PFSK-1 (cell line): Measurements from ENCODE around the gene TSC2.

Experiments used
- FOXP2 ChIP-seq: optimal IDR thresholded peaks from 2 replicates; pipeline ENCODE3; 2011; ENCODE audit warnings: borderline replicate concordance, control low read depth, inconsistent platforms; ENCODE audit not compliant: insufficient read depth; ENCODE audit errors: extremely low read length, extremely low read depth
- POLR2AphosphoS5 ChIP-seq: IDR thresholded peaks from 2 replicates; pipeline ENCODE4 v1.6.1; 2012; ENCODE audit warnings: low read depth, mild to moderate bottlenecking, control low read depth, low read length, moderate library complexity
- REST ChIP-seq, 2 experiments: IDR thresholded peaks; 2 replicates each; pipeline versions ENCODE4 v1.6.1 to v1.8.0; 2011 to 2012; ENCODE audit warnings: low read depth in 2 of 2, low read length in 2 of 2, control low read depth in 1 of 2, inconsistent platforms in 1 of 2, mild to moderate bottlenecking in 1 of 2, moderate library complexity in 1 of 2; ENCODE audit not compliant: insufficient read depth in 1 of 2
- SIN3A ChIP-seq: IDR thresholded peaks from 2 replicates; pipeline ENCODE4 v1.6.1; 2012; ENCODE audit warnings: mild to moderate bottlenecking, low read length, moderate library complexity, borderline replicate concordance; ENCODE audit not compliant: insufficient read depth
- TAF1 ChIP-seq: IDR thresholded peaks from 2 replicates; pipeline ENCODE4 v1.6.1; 2012; ENCODE audit warnings: low read length, control low read depth, borderline replicate concordance; ENCODE audit not compliant: insufficient read depth

TSC2 gene

GRCh38 chr16:2008009-2008526, 39.7 kb upstream of the TSC2 start:
- 0 out of 2 replicates have a peak, but pooled peaks have one; percentile 32 for TF ChIP-seq SIN3A
- no peak for TF ChIP-seq FOXP2

DNA sequence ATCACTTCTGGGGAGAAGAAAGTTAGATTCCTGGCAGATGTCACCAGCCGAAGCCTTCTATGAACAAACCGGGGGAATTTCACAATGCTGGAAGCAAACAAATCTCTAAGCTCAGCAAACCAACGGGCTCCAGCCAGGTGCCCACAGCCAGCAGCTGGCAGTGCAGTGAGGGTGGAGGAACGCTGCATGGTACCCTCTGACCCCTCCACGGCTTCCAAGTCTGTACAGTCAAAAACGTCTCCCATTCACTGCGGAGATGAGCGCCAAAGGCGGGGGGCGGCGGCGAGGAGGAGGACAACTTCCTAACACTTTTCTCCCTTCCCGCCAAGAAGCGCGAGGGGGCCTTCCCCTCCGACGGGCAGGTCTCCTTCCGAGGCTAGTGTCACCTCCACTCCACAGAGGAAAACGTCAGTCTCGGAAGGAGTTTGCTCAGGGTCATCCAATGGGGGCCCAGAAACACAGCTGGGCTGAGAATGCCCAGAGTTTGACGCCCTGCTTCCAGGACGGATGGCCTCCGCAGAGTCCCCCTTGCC, 39.1 kb upstream of the TSC2 start:
- TF ChIP-seq REST (IDR thresholded peaks at IDR 0.05; ENCODE audit: insufficient read depth in 1 of 2, low read depth in 2 of 2, low read length in 2 of 2) (no peak), FOXP2 (no peak), SIN3A (0 out of 2 replicates have a peak, but pooled peaks have one; percentile 6)

GRCh38 chr16:2009164-2009711, 38.5 kb upstream of the TSC2 start:
- TF ChIP-seq FOXP2 (no peak), POLR2AphosphoS5 (no peak), TAF1 (no peak), REST (IDR thresholded peaks at IDR 0.05; ENCODE audit: insufficient read depth in 1 of 2, low read depth in 2 of 2, low read length in 2 of 2) (no peak), SIN3A (no peak)

DNA sequence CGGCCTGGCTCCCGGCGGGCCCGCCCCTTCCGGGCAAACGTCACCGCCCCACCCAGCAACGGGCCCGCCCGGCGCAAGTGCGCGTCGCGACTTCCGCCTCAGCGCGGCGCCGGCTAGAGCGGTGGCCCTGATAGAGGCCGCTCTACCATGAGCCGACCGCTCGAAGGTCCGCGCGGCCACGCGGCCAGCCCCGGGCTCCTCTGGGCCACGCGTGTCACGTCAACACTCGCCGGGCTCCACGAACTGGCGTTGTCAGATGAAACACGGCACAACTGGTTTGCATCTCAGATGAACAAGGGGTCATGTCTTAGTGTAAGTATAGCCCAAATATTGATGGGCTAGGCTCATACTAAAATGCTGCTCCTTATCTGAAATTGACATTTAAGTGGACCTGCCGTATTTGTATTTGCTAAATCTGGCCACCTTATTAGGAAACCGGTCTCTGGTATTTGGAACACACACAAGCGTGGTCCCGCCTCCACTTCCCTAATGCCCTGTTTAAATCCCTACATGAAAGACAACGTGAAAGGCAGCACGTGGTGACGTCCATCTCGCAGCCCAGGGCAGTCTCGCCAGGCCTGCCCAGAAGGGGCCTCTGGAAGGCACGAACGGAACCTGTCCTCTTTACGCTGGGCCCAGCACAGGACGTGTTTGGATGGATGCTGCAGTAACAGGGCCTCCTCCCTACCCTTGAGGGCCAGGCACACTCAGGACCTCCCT, 37.8 kb upstream of the TSC2 start, which contains the start of gene ZNF598:
TSS of gene ZNF598 (minus strand) at position 31 of the 720 bp plus-strand sequence.
- TF ChIP-seq FOXP2 (no peak), POLR2AphosphoS5 (peak; percentile 71), TAF1 (peak; percentile 73; the same call in 1 of the 2 replicates), SIN3A (no peak), REST (IDR thresholded peaks at IDR 0.05; ENCODE audit: insufficient read depth in 1 of 2, low read depth in 2 of 2, low read length in 2 of 2) (peak in 1 of 2 experiments; percentile 39; a peak in 2 of 4 replicates)

GRCh38 chr16:2013527-2013926, 34.3 kb upstream of the TSC2 start:
- TF ChIP-seq POLR2AphosphoS5 (no peak), FOXP2 (no peak), TAF1 (no peak), SIN3A (no peak), REST (IDR thresholded peaks at IDR 0.05; ENCODE audit: insufficient read depth in 1 of 2, low read depth in 2 of 2, low read length in 2 of 2) (no peak)
